Lower leg skin (tissue), 4 donors: Measurements from ENCODE around the gene TIPRL. TPM values are rescaled to one million over a fixed set of nuclear protein-coding genes. Genes with fewer than 3 reads are reported as not detected.

Experiments
- DNase-seq, 2 donors: peaks; one replicate each; pipeline ENCODE4 v3.0.0-alpha.2; 2019; ENCODE audit warnings: low spot score in 2 of 2
- H3K4me3 ChIP-seq: fragments of 200-600 bp; sonication (generic); 2 replicates; pipeline ENCODE4 v1.5.1; 2017; ENCODE audit warnings: mild to moderate bottlenecking, low read depth; ENCODE audit not compliant: poor library complexity, severe bottlenecking
- POLR2A ChIP-seq, 2 donors: fragments of 450-650 bp; IDR thresholded peaks; one replicate each; pipeline ENCODE4 v1.6.1; 2016 to 2017; ENCODE audit warnings: antibody characterized with exemption in 2 of 2, mild to moderate bottlenecking in 1 of 2, moderate library complexity in 1 of 2
- WGBS, 2 donors: methylation state at CpG; one replicate each; pipeline ENCODE4 v1.1.5; 2018; 5-methylcytosine and 5-hydroxymethylcytosine counted together
- intact Hi-C: fragments of 100-400 bp; cut with DNase I; formaldehyde crosslinking; loops from one replicate; pipeline ENCODE4 v1.15.0; 2023; ENCODE audit warnings: low total_unique reads
- total RNA-seq, 4 donors: library from RNA; depleted of rRNA; stranded (reverse); fragments of >200 nt; gene quantifications; one replicate each; pipeline ENCODE4 v1.1.0, GENCODE V29; 2016
- TF ChIP-seq, protein P1 (sequence below), 3 donors: fragments of 450-650 bp; IDR thresholded peaks; one replicate each; pipeline ENCODE4 v1.5.1; 2016; ENCODE audit warnings: antibody characterized with exemption in 3 of 3, mild to moderate bottlenecking in 3 of 3, moderate library complexity in 2 of 3

Gene TIPRL
- total RNA-seq, 4 donors from 2014 or later, result 13.2 to 21.8 (median 18.6) TPM

DNA sequence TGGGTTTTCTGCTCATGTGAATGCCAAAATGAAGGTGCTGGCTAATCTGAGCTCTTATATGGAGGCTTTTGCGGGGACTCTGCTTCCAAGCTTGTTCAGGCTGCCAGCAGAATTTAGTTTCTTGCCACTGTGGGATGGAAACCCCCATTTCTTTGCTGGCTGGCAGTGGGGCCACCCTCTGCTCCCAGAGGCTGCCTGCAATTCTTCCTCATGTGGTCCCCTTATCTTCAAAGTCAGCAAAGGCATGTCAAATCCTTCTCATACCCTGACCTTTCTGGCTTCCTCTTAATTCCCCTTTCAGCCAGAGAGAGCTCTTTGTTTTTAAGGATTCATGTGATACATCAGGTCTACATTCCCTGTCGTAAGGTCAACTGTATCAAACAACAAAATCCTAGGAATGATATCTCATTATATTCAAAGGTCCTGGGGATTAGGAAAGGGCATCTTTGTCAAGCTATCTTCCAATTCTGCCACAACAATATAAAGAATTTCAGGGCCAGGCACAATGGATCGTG lies 36.8 kb upstream of the TIPRL start:
- WGBS, 2 donors, result 87% methylated on average over 3 of the region's 3 CpGs
- TF ChIP-seq POLR2A (IDR thresholded peaks at IDR 0.05), result no peak
- TF ChIP-seq, protein P1, sequence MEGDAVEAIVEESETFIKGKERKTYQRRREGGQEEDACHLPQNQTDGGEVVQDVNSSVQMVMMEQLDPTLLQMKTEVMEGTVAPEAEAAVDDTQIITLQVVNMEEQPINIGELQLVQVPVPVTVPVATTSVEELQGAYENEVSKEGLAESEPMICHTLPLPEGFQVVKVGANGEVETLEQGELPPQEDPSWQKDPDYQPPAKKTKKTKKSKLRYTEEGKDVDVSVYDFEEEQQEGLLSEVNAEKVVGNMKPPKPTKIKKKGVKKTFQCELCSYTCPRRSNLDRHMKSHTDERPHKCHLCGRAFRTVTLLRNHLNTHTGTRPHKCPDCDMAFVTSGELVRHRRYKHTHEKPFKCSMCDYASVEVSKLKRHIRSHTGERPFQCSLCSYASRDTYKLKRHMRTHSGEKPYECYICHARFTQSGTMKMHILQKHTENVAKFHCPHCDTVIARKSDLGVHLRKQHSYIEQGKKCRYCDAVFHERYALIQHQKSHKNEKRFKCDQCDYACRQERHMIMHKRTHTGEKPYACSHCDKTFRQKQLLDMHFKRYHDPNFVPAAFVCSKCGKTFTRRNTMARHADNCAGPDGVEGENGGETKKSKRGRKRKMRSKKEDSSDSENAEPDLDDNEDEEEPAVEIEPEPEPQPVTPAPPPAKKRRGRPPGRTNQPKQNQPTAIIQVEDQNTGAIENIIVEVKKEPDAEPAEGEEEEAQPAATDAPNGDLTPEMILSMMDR (IDR thresholded peaks at IDR 0.05), result no peak
- intact Hi-C loops, result no loop called here
- DNase-seq, result no peak
- H3K4me3 ChIP-seq, result no peak overlapping the region

DNA sequence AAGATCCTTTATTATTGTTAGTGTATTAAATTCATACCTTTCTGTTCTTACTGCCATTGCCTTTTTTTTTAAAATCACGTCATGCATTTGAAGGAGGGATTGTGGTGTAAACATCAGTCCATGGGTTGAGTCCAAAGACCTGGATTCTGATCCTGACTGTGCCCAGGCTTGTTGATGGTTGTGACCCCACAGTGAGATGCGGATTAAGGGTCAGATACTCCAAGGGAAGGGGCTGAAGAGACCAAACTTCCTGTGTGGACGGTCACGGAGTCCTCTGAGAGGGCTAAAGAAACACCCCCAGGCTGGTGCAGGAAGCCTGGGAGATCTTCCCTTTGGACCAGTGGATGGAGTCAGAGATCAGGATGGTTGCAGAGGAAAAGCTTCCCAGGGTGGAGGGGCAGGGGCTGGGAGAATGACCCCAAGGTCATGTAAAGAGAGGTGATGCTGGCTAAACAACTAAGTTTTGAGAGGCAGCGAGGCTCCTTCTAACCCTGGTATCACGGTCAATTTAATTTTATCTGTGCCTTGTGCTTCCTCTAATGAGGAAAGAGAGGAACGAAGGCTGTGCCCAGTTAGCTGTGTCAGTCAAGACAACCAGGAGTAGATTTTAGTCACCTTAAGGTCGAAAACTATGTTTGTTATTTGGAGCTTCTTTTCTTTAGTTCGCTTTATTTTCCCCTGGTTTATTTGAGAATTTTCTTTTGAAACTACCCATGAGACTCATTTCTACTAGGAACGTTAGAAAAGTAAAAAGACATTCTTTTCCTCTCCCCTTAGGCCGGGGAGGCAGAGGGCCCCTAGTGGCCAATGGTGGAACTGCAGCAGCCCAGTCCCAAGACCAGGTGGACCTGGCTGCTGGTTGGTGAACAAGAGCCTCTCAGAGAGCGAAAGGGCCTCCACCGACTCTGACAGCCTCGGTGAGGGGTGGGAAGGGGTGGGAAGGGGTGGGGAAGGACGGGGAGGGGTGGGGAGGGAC lies 33.3 kb upstream of the TIPRL start:
- no peak for TF ChIP-seq POLR2A (IDR thresholded peaks at IDR 0.05)
- TF ChIP-seq, protein P1 (IDR thresholded peaks at IDR 0.05), result peak in 1 of 3 donors; percentile 84
- WGBS, 2 donors, result 28 to 29% methylated on average over 15 of the region's 15 CpGs
- intact Hi-C loops, result no loop called here
- H3K4me3 ChIP-seq, result no peak overlapping the region
- peak; percentile 77 to 98 for DNase-seq

DNA sequence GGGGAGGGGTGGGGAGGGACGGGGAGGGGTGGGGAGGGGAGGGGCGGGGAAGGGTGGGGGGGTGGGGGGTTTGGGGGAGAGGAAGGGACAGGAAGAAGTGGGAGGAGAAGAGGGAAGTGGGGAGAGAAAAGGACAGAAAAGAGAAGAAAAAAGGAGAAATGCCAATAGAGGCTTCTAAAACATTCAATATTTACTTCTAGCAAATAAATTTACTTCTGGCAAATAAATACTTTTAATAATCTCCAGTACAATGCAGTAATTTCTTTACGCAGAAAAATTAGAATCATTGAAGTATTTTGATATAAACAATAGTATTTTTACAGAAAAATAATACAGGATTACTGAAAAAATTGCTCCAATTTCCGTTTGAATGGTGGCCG lies 32.6 kb upstream of the TIPRL start:
- no peak for DNase-seq
- TF ChIP-seq, protein P1 (IDR thresholded peaks at IDR 0.05), result no peak
- TF ChIP-seq POLR2A (IDR thresholded peaks at IDR 0.05), result no peak
- 58 to 60% methylated on average over 5 of the region's 5 CpGs for WGBS, 2 donors
- intact Hi-C loops, result no loop called here
- no peak overlapping the region for H3K4me3 ChIP-seq

DNA sequence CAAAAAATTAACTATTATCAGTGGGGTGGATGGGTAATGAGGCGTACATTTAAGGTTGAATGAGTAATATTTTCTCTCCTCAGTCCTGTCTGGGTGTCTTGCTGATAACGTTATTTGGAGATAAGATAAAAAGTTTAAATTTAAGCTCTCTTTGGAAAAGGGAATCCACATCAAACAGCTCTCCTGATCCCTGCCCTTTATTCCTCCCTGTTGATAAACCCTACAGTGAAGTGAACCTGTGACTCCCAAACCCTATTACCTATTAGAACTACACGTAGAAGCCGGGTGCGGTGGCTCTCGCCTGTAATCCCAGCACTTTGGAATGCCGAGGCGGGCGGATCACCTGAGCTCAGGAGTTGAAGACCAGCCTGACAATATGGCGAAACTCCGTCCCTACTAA lies 32.1 kb upstream of the TIPRL start:
- intact Hi-C loops, result no loop called here
- no peak for TF ChIP-seq POLR2A (IDR thresholded peaks at IDR 0.05)
- TF ChIP-seq, protein P1 (IDR thresholded peaks at IDR 0.05), result no peak
- H3K4me3 ChIP-seq, result no peak overlapping the region
- 88 to 91% methylated on average over 11 of the region's 11 CpGs for WGBS, 2 donors
- DNase-seq, result no peak

DNA sequence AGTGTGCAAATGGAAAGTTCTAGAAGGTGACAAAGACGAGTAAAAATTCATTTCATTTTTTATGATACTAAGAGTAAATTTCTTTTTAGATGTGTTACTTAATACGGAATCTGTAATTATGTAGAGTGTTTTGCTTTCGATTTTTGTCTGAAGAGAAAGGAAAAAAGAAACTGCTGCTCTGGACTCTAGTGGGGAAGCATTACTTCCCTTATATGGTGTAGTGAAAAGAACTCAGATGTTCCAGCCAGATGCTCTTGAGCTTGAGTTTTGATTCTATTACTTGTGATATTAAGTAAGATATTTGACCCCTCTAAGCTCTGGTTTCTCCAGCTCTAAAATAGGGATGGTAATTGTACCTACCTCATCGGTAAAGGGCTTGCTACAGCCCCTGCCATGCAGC lies 29.8 kb upstream of the TIPRL start:
- WGBS, 2 donors, result 57 to 67% methylated on average over 4 of the region's 4 CpGs

More for the DNA sequence above, 29.8 kb upstream of the TIPRL start:
- intact Hi-C loops, result no loop called here
- TF ChIP-seq, protein P1 (IDR thresholded peaks at IDR 0.05), result no peak
- no peak for TF ChIP-seq POLR2A (IDR thresholded peaks at IDR 0.05)
- H3K4me3 ChIP-seq, result no peak overlapping the region
- no peak for DNase-seq
